ENCODE results near the gene SOWAHA. TPM values are rescaled to one million over a fixed set of nuclear protein-coding genes. Genes with fewer than 3 reads are reported as not detected.
"Not testable (repeated sequence)": the region's sequence is repeated elsewhere in the genome, so short reads cannot be mapped to it uniquely, and the experiment has no call there.

The SOWAHA gene
- total RNA-seq, 1 experiment from 2014 or later = not detected

GRCh38 chr5:132850066-132850465, 37.0 kb downstream of the SOWAHA start:
- POLR2A ChIA-PET (ENCODE audit: unreplicated experiment) = no interaction called here
- CTCF ChIA-PET = no interaction called here
- Histone ChIP-seq H3K4me2 (no peak overlapping the region), H3K4me1 (replicated peaks; ENCODE audit: insufficient read depth) (peaks cover 9% of the 10 kb centered on the region), H3K27me3 (ENCODE audit: insufficient read depth, low read depth) (no peaks in the 10 kb centered on the region), H3K4me3 (no peak overlapping the region), H3K9me2 (ENCODE audit: insufficient read depth) (no peaks in the 10 kb centered on the region), H3K79me2 (ENCODE audit: low read depth) (no peaks in the 10 kb centered on the region), H3F3A (ENCODE audit: insufficient read depth, low read depth) (0 out of 2 replicates have a peak, but pooled peaks cover 6% of the 10 kb centered on the region), H3K9me3 (ENCODE audit: insufficient read depth, low read depth) (no peaks in the 10 kb centered on the region), H3K36me3 (ENCODE audit: low read depth) (no peaks in the 10 kb centered on the region), H3K27ac (no peak overlapping the region), H2AFZ (no peak overlapping the region), H4K20me1 (ENCODE audit: insufficient read depth) (no peaks in the 10 kb centered on the region)
- DNase-seq = no peak
- intact Hi-C loops (cut with micrococcal nuclease; ENCODE audit: unreplicated experiment) = no loop called here
- TF ChIP-seq EZH2 (IDR thresholded peaks at IDR 0.05; ENCODE audit: low read depth) = no peak
- no TSS peak for BruUV-seq (replicated peaks)

GRCh38 chr5:132853323-132853722, 40.2 kb downstream of the SOWAHA start:
- ChIA-PET POLR2A (ENCODE audit: unreplicated experiment) (no interaction called here), CTCF (no interaction called here)
- BruUV-seq (replicated peaks) = no TSS peak
- DNase-seq = no peak
- Histone ChIP-seq H2AFZ (no peak overlapping the region), H3K9me2 (ENCODE audit: insufficient read depth) (no peaks in the 10 kb centered on the region), H3K36me3 (ENCODE audit: low read depth) (no peaks in the 10 kb centered on the region), H3K79me2 (ENCODE audit: low read depth) (no peaks in the 10 kb centered on the region), H3F3A (ENCODE audit: insufficient read depth, low read depth) (0 out of 2 replicates have a peak, but pooled peaks cover 6% of the 10 kb centered on the region), H3K4me3 (no peak overlapping the region), H3K9me3 (ENCODE audit: insufficient read depth, low read depth) (no peaks in the 10 kb centered on the region), H3K27ac (no peak overlapping the region), H3K4me1 (replicated peaks; ENCODE audit: insufficient read depth) (peaks cover 9% of the 10 kb centered on the region), H4K20me1 (ENCODE audit: insufficient read depth) (no peaks in the 10 kb centered on the region), H3K4me2 (no peak overlapping the region), H3K27me3 (ENCODE audit: insufficient read depth, low read depth) (no peaks in the 10 kb centered on the region)
- intact Hi-C loops (cut with micrococcal nuclease; ENCODE audit: unreplicated experiment) = no loop called here
- no peak for TF ChIP-seq EZH2 (IDR thresholded peaks at IDR 0.05; ENCODE audit: low read depth)
- no peak for TF ChIP-seq CTCF (conservative IDR thresholded peaks at IDR 0.05)

- Histone ChIP-seq H3K9me2 (ENCODE audit: insufficient read depth) (no peaks in the 10 kb centered on the region), H3K9me3 (ENCODE audit: insufficient read depth, low read depth) (no peaks in the 10 kb centered on the region), H4K20me1 (ENCODE audit: insufficient read depth) (no peaks in the 10 kb centered on the region), H3F3A (ENCODE audit: insufficient read depth, low read depth) (0 out of 2 replicates have a peak, but pooled peaks cover 5% of the 10 kb centered on the region), H3K27ac (no peak overlapping the region), H3K36me3 (ENCODE audit: low read depth) (no peaks in the 10 kb centered on the region), H3K27me3 (ENCODE audit: insufficient read depth, low read depth) (no peaks in the 10 kb centered on the region), H3K4me2 (no peak overlapping the region), H2AFZ (no peak overlapping the region), H3K4me3 (no peak overlapping the region), H3K4me1 (replicated peaks; ENCODE audit: insufficient read depth) (peaks cover 9% of the 10 kb centered on the region), H3K79me2 (ENCODE audit: low read depth) (no peaks in the 10 kb centered on the region)
- CTCF ChIA-PET = no interaction called here
- no peak for DNase-seq
- TF ChIP-seq CTCF (conservative IDR thresholded peaks at IDR 0.05) (no peak), EZH2 (IDR thresholded peaks at IDR 0.05; ENCODE audit: low read depth) (no peak)
- intact Hi-C loops (cut with micrococcal nuclease; ENCODE audit: unreplicated experiment) = no loop called here
- POLR2A ChIA-PET (ENCODE audit: unreplicated experiment) = no interaction called here
- no TSS peak for BruUV-seq (replicated peaks)
Measured at GRCh38 chr5:132853790-132854189, 40.7 kb downstream of the SOWAHA start.

GRCh38 chr5:132854301-132854700, 41.2 kb downstream of the SOWAHA start:
- H3F3A ChIP-seq (ENCODE audit: insufficient read depth, low read depth) = 0 out of 2 replicates have a peak, but pooled peaks cover under 1% of the 10 kb centered on the region
- H3K79me2 ChIP-seq (ENCODE audit: low read depth) = no peaks in the 10 kb centered on the region
- H3K36me3 ChIP-seq (ENCODE audit: low read depth) = no peaks in the 10 kb centered on the region
- H3K4me3 ChIP-seq = no peak overlapping the region
- no peak for TF ChIP-seq CTCF (conservative IDR thresholded peaks at IDR 0.05)
- TF ChIP-seq EZH2 (IDR thresholded peaks at IDR 0.05; ENCODE audit: low read depth) = no peak
- no peaks in the 10 kb centered on the region for H3K9me2 ChIP-seq (ENCODE audit: insufficient read depth)
- no peak overlapping the region for H3K27ac ChIP-seq
- H4K20me1 ChIP-seq (ENCODE audit: insufficient read depth) = no peaks in the 10 kb centered on the region
- intact Hi-C loops (cut with micrococcal nuclease; ENCODE audit: unreplicated experiment) = no loop called here
- peaks cover 5% of the 10 kb centered on the region for H3K4me1 ChIP-seq (replicated peaks; ENCODE audit: insufficient read depth)
- H3K4me2 ChIP-seq = no peak overlapping the region
- no peaks in the 10 kb centered on the region for H3K9me3 ChIP-seq (ENCODE audit: insufficient read depth, low read depth)
- no peak for DNase-seq
- ChIA-PET CTCF (no interaction called here), POLR2A (ENCODE audit: unreplicated experiment) (no interaction called here)
- no TSS peak for BruUV-seq (replicated peaks)
- H2AFZ ChIP-seq = peak overlapping the region; percentile 57; the same call in 1 of the 2 replicates
- H3K27me3 ChIP-seq (ENCODE audit: insufficient read depth, low read depth) = no peaks in the 10 kb centered on the region

GRCh38 chr5:132854992-132855391, 41.9 kb downstream of the SOWAHA start:
- H3K4me2 ChIP-seq; H3K27me3 ChIP-seq (ENCODE audit: insufficient read depth, low read depth); H3K4me1 ChIP-seq (replicated peaks; ENCODE audit: insufficient read depth); BruUV-seq (replicated peaks); H3K27ac ChIP-seq; H2AFZ ChIP-seq; POLR2A ChIA-PET (ENCODE audit: unreplicated experiment); CTCF ChIA-PET; H3F3A ChIP-seq (ENCODE audit: insufficient read depth, low read depth); H3K79me2 ChIP-seq (ENCODE audit: low read depth); H3K9me2 ChIP-seq (ENCODE audit: insufficient read depth); intact Hi-C loops (cut with micrococcal nuclease; ENCODE audit: unreplicated experiment); H4K20me1 ChIP-seq (ENCODE audit: insufficient read depth); H3K4me3 ChIP-seq; H3K36me3 ChIP-seq (ENCODE audit: low read depth); H3K9me3 ChIP-seq (ENCODE audit: insufficient read depth, low read depth); DNase-seq: not testable (repeated sequence)

All from PC-9 (cell line).